Measurements from ENCODE around the gene ASB10.

DNA sequence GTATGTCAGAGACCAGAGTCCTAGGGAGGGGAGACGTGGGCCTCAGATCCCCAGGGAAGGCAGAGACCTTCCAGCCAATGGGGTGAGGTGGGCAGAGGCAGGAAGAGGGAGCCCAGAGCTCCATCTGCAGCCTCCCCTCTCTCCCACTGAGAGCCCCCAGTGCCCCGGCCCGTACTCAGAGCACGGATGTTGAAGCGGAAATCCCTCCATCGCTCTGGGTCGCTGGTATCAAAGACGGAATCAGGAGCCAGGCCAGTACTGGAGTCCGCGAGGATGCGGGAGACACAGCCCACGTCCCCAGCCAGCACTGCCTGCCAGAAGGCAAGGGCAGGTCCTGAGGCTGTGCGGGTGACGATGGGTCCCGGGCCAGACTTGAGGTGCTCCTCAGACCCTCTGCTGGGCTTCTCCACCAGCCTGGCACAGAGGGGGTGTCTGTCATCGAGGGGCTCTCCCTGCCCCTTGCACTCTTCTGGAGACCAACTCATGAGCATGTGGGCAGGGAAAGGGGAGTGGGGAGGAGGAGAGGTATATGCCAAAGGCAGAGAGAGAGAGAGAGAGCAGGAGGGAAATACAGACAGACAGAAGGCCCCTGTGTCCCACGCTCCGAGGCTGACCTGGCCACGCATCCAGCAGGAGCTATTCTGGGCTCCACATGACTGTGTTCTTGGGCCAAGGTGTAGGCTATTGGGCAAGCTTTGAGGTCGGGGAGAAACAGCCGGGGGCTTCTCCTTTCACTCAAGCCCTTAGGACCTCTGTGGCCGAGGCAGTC lies at the start of gene ASB10:
- TF ChIP-seq, protein P1, sequence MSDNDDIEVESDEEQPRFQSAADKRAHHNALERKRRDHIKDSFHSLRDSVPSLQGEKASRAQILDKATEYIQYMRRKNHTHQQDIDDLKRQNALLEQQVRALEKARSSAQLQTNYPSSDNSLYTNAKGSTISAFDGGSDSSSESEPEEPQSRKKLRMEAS (IDR thresholded peaks at IDR 0.05): no peak
- TF ChIP-seq, protein P2, sequence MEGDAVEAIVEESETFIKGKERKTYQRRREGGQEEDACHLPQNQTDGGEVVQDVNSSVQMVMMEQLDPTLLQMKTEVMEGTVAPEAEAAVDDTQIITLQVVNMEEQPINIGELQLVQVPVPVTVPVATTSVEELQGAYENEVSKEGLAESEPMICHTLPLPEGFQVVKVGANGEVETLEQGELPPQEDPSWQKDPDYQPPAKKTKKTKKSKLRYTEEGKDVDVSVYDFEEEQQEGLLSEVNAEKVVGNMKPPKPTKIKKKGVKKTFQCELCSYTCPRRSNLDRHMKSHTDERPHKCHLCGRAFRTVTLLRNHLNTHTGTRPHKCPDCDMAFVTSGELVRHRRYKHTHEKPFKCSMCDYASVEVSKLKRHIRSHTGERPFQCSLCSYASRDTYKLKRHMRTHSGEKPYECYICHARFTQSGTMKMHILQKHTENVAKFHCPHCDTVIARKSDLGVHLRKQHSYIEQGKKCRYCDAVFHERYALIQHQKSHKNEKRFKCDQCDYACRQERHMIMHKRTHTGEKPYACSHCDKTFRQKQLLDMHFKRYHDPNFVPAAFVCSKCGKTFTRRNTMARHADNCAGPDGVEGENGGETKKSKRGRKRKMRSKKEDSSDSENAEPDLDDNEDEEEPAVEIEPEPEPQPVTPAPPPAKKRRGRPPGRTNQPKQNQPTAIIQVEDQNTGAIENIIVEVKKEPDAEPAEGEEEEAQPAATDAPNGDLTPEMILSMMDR (IDR thresholded peaks at IDR 0.05; ENCODE audit: low read depth, low read length, missing input control): no peak
- TF ChIP-seq FOXA2 (IDR thresholded peaks at IDR 0.05) (no peak), YY1 (IDR thresholded peaks at IDR 0.05) (no peak), JUND (IDR thresholded peaks at IDR 0.05) (no peak)
- TF ChIP-seq, protein P3, sequence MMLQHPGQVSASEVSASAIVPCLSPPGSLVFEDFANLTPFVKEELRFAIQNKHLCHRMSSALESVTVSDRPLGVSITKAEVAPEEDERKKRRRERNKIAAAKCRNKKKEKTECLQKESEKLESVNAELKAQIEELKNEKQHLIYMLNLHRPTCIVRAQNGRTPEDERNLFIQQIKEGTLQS (IDR thresholded peaks at IDR 0.05): no peak

All from liver (tissue), 3 donors.